Small intestine (tissue), 7 donors: ENCODE results near the gene DCAF15. TPM values are rescaled to one million over a fixed set of nuclear protein-coding genes. Genes with fewer than 3 reads are reported as not detected.

Experiments
- DNase-seq, 2 donors: peaks; one replicate each; pipeline versions ENCODE4 v3.0.0 to v3.0.0-alpha.2; 2013
- FAIRE-seq: peaks from 2 replicates; lab custom pipeline; 2012; peaks lifted over from hg19 to GRCh38; lab: Jason Lieb, UNC
- H3K27ac ChIP-seq, 3 donors: one replicate each; pipeline ENCODE4 v1.5.1; 2013; ENCODE audit warnings: low read length in 2 of 3, mild to moderate bottlenecking in 2 of 3, control low read depth in 1 of 3, inconsistent platforms in 1 of 3, low read depth in 1 of 3, moderate library complexity in 1 of 3
- H3K27me3 ChIP-seq, 3 donors: one replicate each; pipeline ENCODE4 v1.6.1; 2013; ENCODE audit warnings: low read length in 3 of 3, inconsistent platforms in 1 of 3; ENCODE audit not compliant: control insufficient read depth in 3 of 3, insufficient read depth in 3 of 3
- H3K36me3 ChIP-seq, 3 donors: one replicate each; pipeline ENCODE4 v1.6.1; 2013; ENCODE audit warnings: low read length in 3 of 3, inconsistent platforms in 1 of 3, low read depth in 1 of 3, mild to moderate bottlenecking in 1 of 3, moderate library complexity in 1 of 3; ENCODE audit not compliant: control insufficient read depth in 3 of 3, insufficient read depth in 2 of 3
- H3K4me1 ChIP-seq, 3 donors: one replicate each; pipeline ENCODE4 v1.6.1; 2013; ENCODE audit warnings: low read length in 2 of 3, inconsistent platforms in 1 of 3, low read depth in 1 of 3, mild to moderate bottlenecking in 1 of 3, moderate library complexity in 1 of 3; ENCODE audit not compliant: control insufficient read depth in 3 of 3, insufficient read depth in 2 of 3
- H3K4me3 ChIP-seq, 3 donors: one replicate each; pipeline ENCODE4 v1.5.1; 2013; ENCODE audit warnings: low read length in 3 of 3, control low read depth in 1 of 3, inconsistent platforms in 1 of 3, low read depth in 1 of 3, mild to moderate bottlenecking in 1 of 3, moderate library complexity in 1 of 3
- H3K9me3 ChIP-seq, 2 donors: one replicate each; pipeline ENCODE4 v1.6.1; 2013; ENCODE audit warnings: low read depth in 1 of 2, low read length in 1 of 2; ENCODE audit not compliant: control insufficient read depth in 2 of 2, insufficient read depth in 1 of 2
- WGBS, 3 donors: extraction: QIAGEN DNeasy Blood & Tissue Kit; methylation state at CpG; one replicate each; pipeline ENCODE4 v1.1.7; 2013; 5-methylcytosine and 5-hydroxymethylcytosine counted together
- polyA plus RNA-seq, 4 donors: library from polyadenylated mRNA; stranded (reverse) in 3 of 4; unstranded in 1 of 4; fragments of 200-250 nt in 3 of 4; fragments of 120-200 nt in 1 of 4; gene quantifications; one replicate each; pipeline versions ENCODE4 v1.2.1 to v1.2.3, GENCODE V29; 2013
- donor health status: healthy with polysubstance abuse.
- donor health status: control.
- donor health status: control.
- donor health status: Bipolar disorder and iron deficiency.
- donor health status: healthy.

The DCAF15 gene
- polyA plus RNA-seq, 4 donors: 14.1 to 26.8 (median 20.9) TPM

DNA sequence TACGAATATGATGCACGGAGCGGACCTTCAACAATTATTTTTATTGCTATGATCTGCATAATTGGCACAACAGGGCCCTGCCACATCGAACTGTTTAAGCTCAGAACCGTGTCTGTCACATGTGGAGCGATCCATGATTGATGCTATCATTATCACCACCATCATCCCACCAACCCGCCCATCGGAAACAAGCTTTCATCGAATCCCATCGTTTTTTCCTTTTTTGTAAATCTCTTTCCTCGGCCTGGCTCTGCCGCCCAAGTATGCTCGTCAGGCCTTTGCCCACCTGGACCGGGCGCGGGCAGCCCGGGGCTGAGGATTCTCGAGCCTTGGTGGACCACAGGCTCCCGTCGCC is 533 bp upstream of the DCAF15 start:
- Histone ChIP-seq H3K27me3 (no peaks in the 10 kb centered on the region), H3K27ac (no peak overlapping the region), H3K4me3 (peak overlapping the region in 2 of 3 donors; percentile 25 to 41), H3K36me3 (peaks cover 7 to 31% (median 8%) of the 10 kb centered on the region in 3 donors), H3K4me1 (peaks cover 0 to 10% (median 0%) of the 10 kb centered on the region in 3 donors), H3K9me3 (no peaks in the 10 kb centered on the region)
- FAIRE-seq (no peak), DNase-seq (no peak)
- WGBS, 3 donors: 7 to 8% (median 8%) methylated on average over 20 of the region's 20 CpGs

GRCh38 chr19:13952931-13953531 is 722 bp downstream of the DCAF15 start:
- no peaks in the 10 kb centered on the region for H3K9me3 ChIP-seq
- H3K36me3 ChIP-seq: peaks cover 13 to 43% (median 16%) of the 10 kb centered on the region in 3 donors
- FAIRE-seq (no peak), DNase-seq (peak; percentile 50 to 76)
- H3K4me3 ChIP-seq: peak overlapping the region; percentile 64 to 96 (median 72)
- H3K27me3 ChIP-seq: no peaks in the 10 kb centered on the region
- H3K4me1 ChIP-seq: peaks cover 0 to 10% (median 0%) of the 10 kb centered on the region in 3 donors
- peak overlapping the region in 2 of 3 donors; percentile 28 to 60 for H3K27ac ChIP-seq
- 1 to 8% (median 4%) methylated on average over 10 to 13 of the region's 13 CpGs for WGBS, 3 donors

- H3K4me3 ChIP-seq: no peak overlapping the region
- peaks cover 0 to 10% (median 0%) of the 10 kb centered on the region in 3 donors for H3K4me1 ChIP-seq
- H3K36me3 ChIP-seq: peaks cover 13 to 55% (median 19%) of the 10 kb centered on the region in 3 donors
- H3K27ac ChIP-seq: no peak overlapping the region
- H3K9me3 ChIP-seq: no peaks in the 10 kb centered on the region
- no peaks in the 10 kb centered on the region for H3K27me3 ChIP-seq
- FAIRE-seq (no peak), DNase-seq (no peak)
- 91 to 96% (median 93%) methylated on average over 15 of the region's 15 CpGs for WGBS, 3 donors
Observed at GRCh38 chr19:13954185-13954584, 1.9 kb downstream of the DCAF15 start.

- FAIRE-seq: no peak
- 92 to 96% (median 94%) methylated on average over 39 to 42 of the region's 42 CpGs for WGBS, 3 donors
- Histone ChIP-seq H3K36me3 (peaks cover 14 to 71% (median 30%) of the 10 kb centered on the region in 3 donors), H3K27me3 (no peaks in the 10 kb centered on the region), H3K4me1 (peaks cover 0 to 10% (median 0%) of the 10 kb centered on the region in 3 donors), H3K9me3 (no peaks in the 10 kb centered on the region), H3K4me3 (no peak overlapping the region), H3K27ac (no peak overlapping the region)
- DNase-seq: no peak
Observed at GRCh38 chr19:13955662-13956364, 3.5 kb downstream of the DCAF15 start.

- 93 to 96% (median 96%) methylated on average over 15 to 16 of the region's 16 CpGs for WGBS, 3 donors
- Histone ChIP-seq H3K9me3 (no peaks in the 10 kb centered on the region), H3K4me3 (no peak overlapping the region), H3K27me3 (no peaks in the 10 kb centered on the region), H3K4me1 (peaks cover 0 to 10% (median 0%) of the 10 kb centered on the region in 3 donors), H3K36me3 (peaks cover 18 to 76% (median 30%) of the 10 kb centered on the region in 3 donors), H3K27ac (no peak overlapping the region)
- FAIRE-seq: no peak
- no peak for DNase-seq
Observed at GRCh38 chr19:13956365-13956744, 4.0 kb downstream of the DCAF15 start.

- WGBS, 3 donors: 80 to 87% (median 82%) methylated on average over 6 to 8 of the region's 8 CpGs
- H3K36me3 ChIP-seq: peaks cover 19 to 83% (median 30%) of the 10 kb centered on the region in 3 donors
- no peaks in the 10 kb centered on the region for H3K9me3 ChIP-seq
- peaks cover 0 to 10% (median 0%) of the 10 kb centered on the region in 3 donors for H3K4me1 ChIP-seq
- no peak overlapping the region for H3K27ac ChIP-seq
- no peak for FAIRE-seq
- H3K27me3 ChIP-seq: no peaks in the 10 kb centered on the region
- no peak for DNase-seq
- no peak overlapping the region for H3K4me3 ChIP-seq
Observed at GRCh38 chr19:13957051-13957450, 4.7 kb downstream of the DCAF15 start.

GRCh38 chr19:13958043-13958442 is 5.7 kb downstream of the DCAF15 start:
- Histone ChIP-seq H3K36me3 (peaks cover 19 to 91% (median 30%) of the 10 kb centered on the region in 3 donors), H3K27ac (no peak overlapping the region), H3K9me3 (no peaks in the 10 kb centered on the region), H3K27me3 (no peaks in the 10 kb centered on the region), H3K4me1 (peaks cover 0 to 9% (median 0%) of the 10 kb centered on the region in 3 donors), H3K4me3 (no peak overlapping the region)
- DNase-seq (no peak), FAIRE-seq (no peak)
- WGBS, 3 donors: 74 to 82% (median 80%) methylated on average over 12 of the region's 12 CpGs

DNA sequence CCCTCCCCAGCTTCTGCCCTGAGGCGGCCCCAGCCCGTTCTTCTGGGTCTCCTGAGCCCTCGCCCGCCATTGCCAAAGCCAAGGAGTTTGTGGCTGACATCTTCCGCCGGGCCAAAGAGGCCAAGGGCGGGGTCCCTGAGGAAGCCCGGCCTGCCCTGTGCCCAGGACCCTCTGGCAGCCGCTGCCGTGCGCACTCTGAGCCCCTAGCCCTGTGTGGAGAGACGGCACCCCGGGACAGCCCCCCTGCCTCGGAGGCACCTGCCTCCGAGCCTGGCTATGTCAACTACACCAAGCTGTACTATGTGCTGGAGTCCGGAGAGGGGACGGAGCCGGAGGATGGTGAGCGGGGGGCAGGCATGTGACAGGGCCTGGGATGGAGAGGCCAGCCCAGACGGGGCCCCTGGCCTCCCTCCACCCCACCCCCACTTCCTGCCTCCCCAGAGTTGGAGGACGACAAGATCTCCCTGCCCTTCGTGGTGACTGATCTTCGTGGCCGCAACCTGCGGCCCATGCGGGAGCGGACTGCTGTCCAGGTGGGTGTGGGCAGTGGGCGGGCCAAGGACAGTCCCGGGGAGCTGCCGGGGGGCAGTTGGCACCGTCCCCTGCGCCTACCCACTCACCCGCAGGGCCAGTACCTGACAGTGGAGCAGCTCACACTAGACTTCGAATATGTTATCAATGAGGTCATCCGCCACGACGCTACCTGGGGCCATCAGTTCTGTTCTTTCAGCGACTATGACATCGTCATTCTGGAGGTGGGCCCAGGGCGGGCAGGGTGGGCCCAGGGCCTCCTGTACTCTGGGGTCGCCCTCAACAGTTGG is 7.0 kb downstream of the DCAF15 start:
- H3K9me3 ChIP-seq: no peaks in the 10 kb centered on the region
- no peaks in the 10 kb centered on the region for H3K4me1 ChIP-seq
- peaks cover 21 to 96% (median 30%) of the 10 kb centered on the region in 3 donors for H3K36me3 ChIP-seq
- DNase-seq (no peak), FAIRE-seq (no peak)
- no peak overlapping the region for H3K4me3 ChIP-seq
- H3K27me3 ChIP-seq: no peaks in the 10 kb centered on the region
- 88 to 91% (median 89%) methylated on average over 36 to 41 of the region's 41 CpGs for WGBS, 3 donors
- H3K27ac ChIP-seq: no peak overlapping the region
